ENCODE results near the gene S100PBP. TPM values are rescaled to one million over a fixed set of nuclear protein-coding genes. Genes with fewer than 3 reads are reported as not detected.
A peak's percentile ranks its signal among the peaks of the same experiment; 100 is the strongest.

The S100PBP gene
- total and polyA plus RNA-seq, 2 of the 4 experiments (the other 2 are of a cell fraction), result 13.9 to 20.3 TPM

DNA sequence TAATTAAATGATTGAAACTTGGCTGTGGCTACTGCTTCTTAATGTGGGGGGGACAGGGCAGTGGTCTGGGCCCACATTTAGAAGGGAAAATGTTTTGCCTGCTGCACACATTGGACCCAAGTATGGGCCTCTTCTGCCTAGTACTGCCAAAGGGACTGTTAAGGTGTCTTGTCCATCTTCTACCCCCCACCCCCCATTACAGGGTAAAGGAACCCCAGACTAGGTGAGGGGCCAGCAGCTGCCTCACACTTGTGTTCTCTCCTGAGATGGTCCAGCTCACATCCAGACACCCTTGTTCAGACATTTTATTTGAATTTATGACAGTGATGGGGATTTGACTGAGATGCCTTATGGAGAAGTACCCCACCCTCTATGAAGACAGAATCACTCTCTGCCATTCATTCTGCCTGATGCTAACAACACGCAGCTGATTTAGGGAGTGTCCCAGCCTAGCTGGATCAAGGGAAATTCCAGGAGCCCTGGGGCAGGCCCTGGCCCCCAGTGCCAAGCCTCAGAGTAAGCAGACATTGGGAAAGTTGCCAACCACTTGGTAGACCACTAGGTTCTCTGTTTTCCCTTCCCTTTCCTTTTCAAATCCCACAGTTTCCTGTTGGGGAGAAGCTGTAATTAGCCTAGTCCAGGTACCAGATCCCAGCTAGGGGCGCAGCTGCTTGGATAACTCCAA lies 42.4 kb upstream of the S100PBP start:
- in situ Hi-C loops (cut with MboI; ENCODE audit: low sequenced_read_pairs), result no loop called here
- peak; percentile 61 for DNase-seq
- no peak overlapping the region for H3K4me3 ChIP-seq (ENCODE audit: insufficient read depth, low read depth, low read length)

More for the DNA sequence above, 42.4 kb upstream of the S100PBP start:
- Histone ChIP-seq H4K91ac (ENCODE audit: insufficient read depth, low read depth, low read length) (no peak overlapping the region), H3K4ac (ENCODE audit: low read depth, low read length) (no peak overlapping the region), H3K4me1 (ENCODE audit: control insufficient read depth, insufficient read depth, low read length) (peaks cover 4% of the 10 kb centered on the region), H2BK120ac (ENCODE audit: low read depth, low read length) (no peak overlapping the region), H2BK5ac (ENCODE audit: low read depth, low read length, poor library complexity, severe bottlenecking) (no peak overlapping the region), H3K23ac (ENCODE audit: low read depth, low read length) (no peak overlapping the region), H2AFZ (replicated peaks; ENCODE audit: low read length, poor library complexity) (no peak overlapping the region), H3K4me2 (ENCODE audit: low read depth, low read length) (no peak overlapping the region), H3K27me3 (ENCODE audit: control insufficient read depth, insufficient read depth, low read length) (no peaks in the 10 kb centered on the region), H4K20me1 (ENCODE audit: insufficient read depth, low read length) (peaks cover 18% of the 10 kb centered on the region), H3K9ac (ENCODE audit: low read depth, low read length) (no peak overlapping the region), H3K56ac (ENCODE audit: extremely low read depth, insufficient read depth, low read length) (no peak overlapping the region), H3K36me3 (ENCODE audit: control insufficient read depth, insufficient read depth, low read length) (peaks cover 55% of the 10 kb centered on the region), H4K5ac (ENCODE audit: low read depth, low read length) (no peak overlapping the region), H3K79me1 (ENCODE audit: low read depth in 1 of 2, low read length in 2 of 2) (peaks cover 0 to 14% of the 10 kb centered on the region in 2 experiments; a peak in 2 of 4 replicates), H2BK20ac (ENCODE audit: low read depth, low read length) (no peak overlapping the region), H2AK5ac (ENCODE audit: low read depth, low read length) (no peak overlapping the region), H3K9me1 (ENCODE audit: insufficient read depth, low read length) (no peaks in the 10 kb centered on the region; the same call in 1 of the 2 replicates), H3K27ac (ENCODE audit: insufficient read depth, low read length) (no peak overlapping the region), H3K18ac (ENCODE audit: low read depth, low read length) (no peak overlapping the region), H2AK9ac (replicated peaks; ENCODE audit: low read depth, low read length, poor library complexity) (no peak overlapping the region), H2BK15ac (ENCODE audit: low read depth, low read length) (no peak overlapping the region), H3K14ac (replicated peaks; ENCODE audit: low read depth, low read length) (no peak overlapping the region), H4K8ac (ENCODE audit: low read depth in 2 of 2, low read length in 2 of 2) (no peak overlapping the region), H3K9me3 (ENCODE audit: control insufficient read depth, insufficient read depth, low read length) (no peaks in the 10 kb centered on the region)
- dilution Hi-C loops (cut with HindIII; ENCODE audit: low sequenced_read_pairs, unreplicated experiment) (no loop called here), intact Hi-C loops (cut with micrococcal nuclease) (no loop called here)
- TF ChIP-seq CHD1 (IDR thresholded peaks at IDR 0.05; ENCODE audit: low read depth, low read length) (no peak), BHLHE40 (IDR thresholded peaks at IDR 0.05; ENCODE audit: low read depth, low read length) (no peak), POLR2A (IDR thresholded peaks at IDR 0.05; ENCODE audit: low read depth, low read length) (no peak), MAZ (IDR thresholded peaks at IDR 0.05; ENCODE audit: borderline replicate concordance, low read depth, low read length) (no peak), CEBPB (IDR thresholded peaks at IDR 0.05; ENCODE audit: low read depth, low read length) (no peak), RFX5 (IDR thresholded peaks at IDR 0.05; ENCODE audit: low read depth, low read length) (no peak), MAFK (IDR thresholded peaks at IDR 0.05; ENCODE audit: low read depth, low read length) (no peak), SMC3 (IDR thresholded peaks at IDR 0.05; ENCODE audit: low read depth, low read length) (no peak), RCOR1 (IDR thresholded peaks at IDR 0.05; ENCODE audit: insufficient replicate concordance, low read length) (no peak), NFE2L2 (IDR thresholded peaks at IDR 0.05; ENCODE audit: low read depth, low read length) (no peak)
- TF ChIP-seq, protein P1, sequence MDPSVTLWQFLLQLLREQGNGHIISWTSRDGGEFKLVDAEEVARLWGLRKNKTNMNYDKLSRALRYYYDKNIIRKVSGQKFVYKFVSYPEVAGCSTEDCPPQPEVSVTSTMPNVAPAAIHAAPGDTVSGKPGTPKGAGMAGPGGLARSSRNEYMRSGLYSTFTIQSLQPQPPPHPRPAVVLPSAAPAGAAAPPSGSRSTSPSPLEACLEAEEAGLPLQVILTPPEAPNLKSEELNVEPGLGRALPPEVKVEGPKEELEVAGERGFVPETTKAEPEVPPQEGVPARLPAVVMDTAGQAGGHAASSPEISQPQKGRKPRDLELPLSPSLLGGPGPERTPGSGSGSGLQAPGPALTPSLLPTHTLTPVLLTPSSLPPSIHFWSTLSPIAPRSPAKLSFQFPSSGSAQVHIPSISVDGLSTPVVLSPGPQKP (IDR thresholded peaks at IDR 0.05; ENCODE audit: borderline replicate concordance, low read depth, low read length), result no peak
- TF ChIP-seq, protein P2, sequence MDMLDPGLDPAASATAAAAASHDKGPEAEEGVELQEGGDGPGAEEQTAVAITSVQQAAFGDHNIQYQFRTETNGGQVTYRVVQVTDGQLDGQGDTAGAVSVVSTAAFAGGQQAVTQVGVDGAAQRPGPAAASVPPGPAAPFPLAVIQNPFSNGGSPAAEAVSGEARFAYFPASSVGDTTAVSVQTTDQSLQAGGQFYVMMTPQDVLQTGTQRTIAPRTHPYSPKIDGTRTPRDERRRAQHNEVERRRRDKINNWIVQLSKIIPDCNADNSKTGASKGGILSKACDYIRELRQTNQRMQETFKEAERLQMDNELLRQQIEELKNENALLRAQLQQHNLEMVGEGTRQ (IDR thresholded peaks at IDR 0.05; ENCODE audit: low read depth, low read length), result no peak
- ChIA-PET CTCF (interaction anchor here (1.3 to 5.7 kb wide), 3 partner anchors 46 to 255 kb away, joined by 3 to 52 read pairs (median 3); no protein-coding TSS in a partner anchor), POLR2A (ENCODE audit: unreplicated experiment) (no interaction called here)
- WGBS, 2 experiments (ENCODE audit: extremely low coverage in 2 of 2, insufficient read length in 1 of 2), result no CpG with 5 or more reads among the region's 2 CpGs
- no TSS peak for BruUV-seq (replicated peaks)
- ATAC-seq (ENCODE audit: low read depth), result no peak
